Keratinocyte (primary cell): Measurements from ENCODE around the gene NXF3. TPM values are rescaled to one million over a fixed set of nuclear protein-coding genes. Genes with fewer than 3 reads are reported as not detected.
"Not testable (repeated sequence)": the region's sequence is repeated elsewhere in the genome, so short reads cannot be mapped to it uniquely, and the experiment has no call there.

Experiments
- DNase-seq: peaks from one replicate; pipeline ENCODE4 v3.0.0-alpha.2; 2011; ENCODE audit warnings: low read depth, missing footprints, low spot score
- FAIRE-seq: peaks from 2 replicates; lab custom pipeline; 2011; peaks lifted over from hg19 to GRCh38; lab: Jason Lieb, UNC
- H2AFZ ChIP-seq: 2 replicates; pipeline ENCODE4 v1.6.0; 2012; ENCODE audit warnings: low read length, control low read depth, inconsistent platforms; ENCODE audit not compliant: control insufficient read depth
- H3K27ac ChIP-seq: 2 replicates; pipeline ENCODE4 v1.5.1; 2011; ENCODE audit warnings: low read length; ENCODE audit not compliant: control insufficient read depth, insufficient read depth
- H3K27me3 ChIP-seq: 3 replicates; pipeline ENCODE4 v1.6.0; 2011; ENCODE audit warnings: low read length; ENCODE audit not compliant: control insufficient read depth, insufficient read depth; ENCODE audit errors: extremely low read depth
- H3K36me3 ChIP-seq, 2 experiments: 2 replicates in 1 of 2; 3 replicates in 1 of 2; pipeline ENCODE4 v1.5.1; 2011; ENCODE audit warnings: low read length in 2 of 2, mild to moderate bottlenecking in 1 of 2; ENCODE audit not compliant: control insufficient read depth in 2 of 2, insufficient read depth in 2 of 2; ENCODE audit errors: extremely low read depth in 1 of 2
- H3K4me1 ChIP-seq: 3 replicates; pipeline ENCODE4 v1.5.1; 2011; ENCODE audit warnings: low read length; ENCODE audit not compliant: control insufficient read depth, insufficient read depth; ENCODE audit errors: extremely low read depth
- H3K4me2 ChIP-seq: 3 replicates; pipeline ENCODE4 v1.6.0; 2011; ENCODE audit warnings: low read depth, low read length; ENCODE audit not compliant: control insufficient read depth, insufficient read depth; ENCODE audit errors: extremely low read depth
- H3K4me3 ChIP-seq, 3 experiments: fragments of 200-600 bp in 1 of 3; sonication (generic) in 1 of 3; 2 replicates in 2 of 3; 3 replicates in 1 of 3; pipeline ENCODE4 v1.5.1; 2011 to 2016; ENCODE audit warnings: low read length in 3 of 3, mild to moderate bottlenecking in 3 of 3, control low read depth in 2 of 3, inconsistent platforms in 1 of 3, low read depth in 1 of 3, mixed read lengths in 1 of 3, mixed run types in 1 of 3, moderate library complexity in 1 of 3; ENCODE audit not compliant: control insufficient read depth in 2 of 3, insufficient read depth in 2 of 3; ENCODE audit errors: extremely low read depth in 1 of 3
- H3K79me2 ChIP-seq: 2 replicates; pipeline ENCODE4 v1.6.0; 2012; ENCODE audit warnings: low read length; ENCODE audit not compliant: control insufficient read depth, insufficient read depth
- H3K9ac ChIP-seq: 3 replicates; pipeline ENCODE4 v1.6.0; 2011; ENCODE audit warnings: low read length; ENCODE audit not compliant: control insufficient read depth, insufficient read depth; ENCODE audit errors: extremely low read depth
- H3K9me1 ChIP-seq: 3 replicates; pipeline ENCODE4 v1.6.0; 2011; ENCODE audit warnings: low read length; ENCODE audit not compliant: control insufficient read depth, insufficient read depth; ENCODE audit errors: extremely low read depth
- H3K9me3 ChIP-seq: 2 replicates; pipeline ENCODE4 v1.5.1; 2012; ENCODE audit warnings: low read depth, low read length; ENCODE audit not compliant: control insufficient read depth
- H4K20me1 ChIP-seq: 3 replicates; pipeline ENCODE4 v1.6.0; 2011; ENCODE audit warnings: low read length; ENCODE audit not compliant: control insufficient read depth, insufficient read depth; ENCODE audit errors: extremely low read depth
- EZH2 ChIP-seq: IDR thresholded peaks from one replicate; pipeline ENCODE4 v1.6.1; 2012; ENCODE audit warnings: inconsistent platforms, mild to moderate bottlenecking, low read length, moderate library complexity
- dilution Hi-C: fragments of 300-500 bp; cut with MboI; formaldehyde crosslinking; loops from one replicate; pipeline ENCODE4 v1.7.0; 2020; ENCODE audit warnings: low sequenced_read_pairs; ENCODE audit not compliant: extremely low pct_ligation_motif_present
- polyA minus RNA-seq, 3 experiments: library from RNA; depleted of rRNA, polyadenylated mRNA; stranded (reverse); fragments of >200 nt; gene quantifications; 1 replicate in 1 of 3; 2 replicates in 1 of 3; 3 replicates in 1 of 3; pipeline ENCODE4 v1.2.3, GENCODE V29; 2011
- polyA plus RNA-seq, 5 experiments: library from polyadenylated mRNA; depleted of rRNA in 3 of 5; stranded (reverse) in 3 of 5; stranded (forward) in 1 of 5; unstranded in 1 of 5; fragments of >200 nt; gene quantifications; 1 replicate in 1 of 5; 2 replicates in 3 of 5; 3 replicates in 1 of 5; pipeline versions ENCODE4 v1.2.1 to v1.2.3, GENCODE V29; 2011 to 2012; ENCODE audit warnings: missing spikeins in 2 of 5, low read depth in 1 of 5, low replicate concordance in 1 of 5
- TF ChIP-seq, protein P1 (sequence below), 3 experiments: IDR thresholded peaks in 1 of 3; conservative IDR thresholded peaks in 1 of 3; optimal IDR thresholded peaks in 1 of 3; 2 replicates in 2 of 3; 3 replicates in 1 of 3; pipeline versions ENCODE3 to v1.5.1; 2011; ENCODE audit warnings: low read length in 3 of 3, mild to moderate bottlenecking in 3 of 3, moderate library complexity in 2 of 3, control low read depth in 1 of 3, inconsistent platforms in 1 of 3; ENCODE audit not compliant: insufficient read depth in 2 of 3; ENCODE audit errors: extremely low read depth in 1 of 3

Gene NXF3
- polyA plus RNA-seq: 0.29 to 0.82 TPM (median 0.37 TPM) in 3 replicates
- not detected for polyA plus RNA-seq (2011; ENCODE audit: low read depth)
- polyA plus RNA-seq (2011; cell fraction: cytosol; rRNA removed): 0.16 and 0.51 TPM in 2 replicates
- 1.6 and 2.5 TPM in 2 replicates for polyA plus RNA-seq (2011; cell fraction: nucleus; rRNA removed)
- not detected in 2 replicates for polyA plus RNA-seq (2012; ENCODE audit: low replicate concordance)
- 0.66 to 1.8 TPM in 2 of 3 replicates, not detected in the other for polyA minus RNA-seq
- not detected for polyA minus RNA-seq (2011; cell fraction: cytosol; rRNA and poly(A)+ RNA removed)
- 0.47 TPM in 1 of 2 replicates, not detected in the other for polyA minus RNA-seq (2011; cell fraction: nucleus; rRNA and poly(A)+ RNA removed)

DNA sequence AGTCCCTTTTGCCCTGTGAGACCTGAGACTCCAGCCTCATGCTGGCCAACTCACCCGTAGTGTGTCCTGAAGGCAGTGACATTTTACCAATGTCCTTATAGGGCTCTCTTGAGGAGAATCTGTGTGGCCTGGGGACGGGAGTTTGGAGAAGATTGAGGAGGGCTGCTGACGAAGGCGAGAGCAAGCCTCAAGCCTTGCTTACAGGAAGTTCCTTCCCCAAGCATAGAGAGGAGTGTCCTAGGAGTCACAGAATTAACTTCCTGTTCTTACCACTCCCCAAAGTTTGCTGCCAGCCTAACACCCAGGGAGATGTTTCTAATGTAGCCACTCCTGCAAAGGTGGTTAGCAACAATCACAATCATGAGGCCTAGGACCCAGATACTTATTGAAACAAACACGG, at the start of gene NXF3:
TSS of gene NXF3 (minus strand) at position 202 of the 400 bp plus-strand sequence. CDS start at position 82, 120 bp downstream.
- H3K9me1 ChIP-seq: no peaks in the 10 kb centered on the region
- H2AFZ ChIP-seq: no peak within 1 kb of the TSS
- no peak within 1 kb of the TSS for H3K4me2 ChIP-seq
- no peak within 1 kb of the TSS for H3K9ac ChIP-seq
- H3K27ac ChIP-seq: no peak within 1 kb of the TSS
- no peaks in the 10 kb centered on the region for H3K4me1 ChIP-seq
- FAIRE-seq (no peak), DNase-seq (no peak)
- H3K27me3 ChIP-seq: no peaks in the 10 kb centered on the region
- H3K36me3 ChIP-seq: no peaks in the 10 kb centered on the region
- no peaks in the 10 kb centered on the region for H4K20me1 ChIP-seq
- no peak within 1 kb of the TSS for H3K4me3 ChIP-seq
- dilution Hi-C loops: no loop called here
- TF ChIP-seq, protein P1, sequence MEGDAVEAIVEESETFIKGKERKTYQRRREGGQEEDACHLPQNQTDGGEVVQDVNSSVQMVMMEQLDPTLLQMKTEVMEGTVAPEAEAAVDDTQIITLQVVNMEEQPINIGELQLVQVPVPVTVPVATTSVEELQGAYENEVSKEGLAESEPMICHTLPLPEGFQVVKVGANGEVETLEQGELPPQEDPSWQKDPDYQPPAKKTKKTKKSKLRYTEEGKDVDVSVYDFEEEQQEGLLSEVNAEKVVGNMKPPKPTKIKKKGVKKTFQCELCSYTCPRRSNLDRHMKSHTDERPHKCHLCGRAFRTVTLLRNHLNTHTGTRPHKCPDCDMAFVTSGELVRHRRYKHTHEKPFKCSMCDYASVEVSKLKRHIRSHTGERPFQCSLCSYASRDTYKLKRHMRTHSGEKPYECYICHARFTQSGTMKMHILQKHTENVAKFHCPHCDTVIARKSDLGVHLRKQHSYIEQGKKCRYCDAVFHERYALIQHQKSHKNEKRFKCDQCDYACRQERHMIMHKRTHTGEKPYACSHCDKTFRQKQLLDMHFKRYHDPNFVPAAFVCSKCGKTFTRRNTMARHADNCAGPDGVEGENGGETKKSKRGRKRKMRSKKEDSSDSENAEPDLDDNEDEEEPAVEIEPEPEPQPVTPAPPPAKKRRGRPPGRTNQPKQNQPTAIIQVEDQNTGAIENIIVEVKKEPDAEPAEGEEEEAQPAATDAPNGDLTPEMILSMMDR (optimal IDR thresholded peaks at IDR 0.05 in 1 of 3, IDR thresholded peaks at IDR 0.05 in 1 of 3, conservative IDR thresholded peaks at IDR 0.05 in 1 of 3; ENCODE audit: extremely low read depth in 1 of 3, insufficient read depth in 2 of 3, low read length in 3 of 3): no peak
- TF ChIP-seq EZH2: no peak
- no peaks in the 10 kb centered on the region for H3K79me2 ChIP-seq
- H3K9me3 ChIP-seq: no peaks in the 10 kb centered on the region

- H3K27me3 ChIP-seq, H3K4me1 ChIP-seq, DNase-seq, H3K9me3 ChIP-seq, H4K20me1 ChIP-seq, H3K36me3 ChIP-seq, H2AFZ ChIP-seq, H3K9ac ChIP-seq, FAIRE-seq, H3K4me2 ChIP-seq, H3K27ac ChIP-seq, dilution Hi-C loops, H3K4me3 ChIP-seq, H3K9me1 ChIP-seq, H3K79me2 ChIP-seq: not testable (repeated sequence)
Observed at GRCh38 chrX:103136528-103136927, 43.6 kb upstream of the NXF3 start.
